ENCODE measurements around the gene LRRC41.
"Not testable (repeated sequence)": the region's sequence is repeated elsewhere in the genome, so short reads cannot be mapped to it uniquely, and the experiment has no call there.

The LRRC41 gene

DNA sequence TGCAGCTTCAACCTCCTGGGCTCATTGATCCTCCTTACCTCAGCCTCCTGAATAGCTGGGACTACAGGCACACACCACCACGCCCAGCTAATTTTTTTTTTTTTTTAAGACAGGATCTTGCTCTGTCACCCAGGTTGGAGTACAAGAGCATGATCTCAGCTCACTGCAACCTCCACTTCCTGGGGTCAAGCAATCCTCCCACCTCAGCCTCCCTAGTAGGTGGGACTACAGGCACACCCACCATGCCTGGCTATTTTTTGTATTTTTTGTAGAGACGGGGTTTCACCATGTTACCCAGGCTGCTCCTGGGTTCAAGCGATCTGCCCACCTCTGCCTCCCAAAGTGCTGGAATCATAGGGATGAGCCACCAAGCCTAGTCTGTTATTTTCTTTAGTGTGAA is 59.6 kb downstream of the LRRC41 start:
- not testable (repeated sequence) for DNase-seq

DNA sequence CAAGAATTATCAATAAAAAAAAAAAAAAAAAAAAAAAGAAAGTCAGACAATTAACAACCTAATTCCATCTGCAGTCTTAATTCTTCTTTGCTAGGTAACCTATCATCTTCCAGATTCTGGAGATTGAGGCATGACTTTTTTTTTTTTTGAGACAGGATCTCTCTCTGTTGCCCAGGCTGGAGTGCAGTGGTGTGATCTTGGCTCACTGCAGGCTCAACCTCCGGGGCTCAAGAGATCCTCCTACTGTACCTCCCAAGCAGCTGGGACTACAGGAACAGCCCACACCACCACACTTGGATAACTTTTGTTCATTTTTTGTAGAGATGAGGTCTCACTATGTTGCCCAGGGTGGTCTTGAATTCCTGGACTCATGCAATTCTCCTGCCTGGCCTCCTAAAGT is 60.5 kb downstream of the LRRC41 start:
- no peak for DNase-seq

DNA sequence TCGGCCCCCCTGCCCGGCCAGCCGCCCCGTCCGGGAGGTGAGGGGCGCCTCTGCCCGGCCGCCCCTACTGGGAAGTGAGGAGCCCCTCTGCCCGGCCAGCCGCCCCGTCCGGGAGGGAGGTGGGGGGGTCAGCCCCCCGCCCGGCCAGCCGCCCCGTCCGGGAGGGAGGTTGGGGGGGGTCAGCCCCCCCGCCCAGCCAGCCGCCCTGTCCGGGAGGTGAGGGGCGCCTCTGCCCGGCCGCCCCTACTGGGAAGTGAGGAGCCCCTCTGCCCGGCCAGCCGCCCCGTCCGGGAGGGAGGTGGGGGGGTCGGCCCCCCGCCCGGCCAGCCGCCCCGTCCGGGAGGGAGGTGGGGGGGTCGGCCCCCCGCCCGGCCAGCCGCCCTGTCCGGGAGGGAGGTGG is 61.7 kb downstream of the LRRC41 start:
- not testable (repeated sequence) for DNase-seq

DNA sequence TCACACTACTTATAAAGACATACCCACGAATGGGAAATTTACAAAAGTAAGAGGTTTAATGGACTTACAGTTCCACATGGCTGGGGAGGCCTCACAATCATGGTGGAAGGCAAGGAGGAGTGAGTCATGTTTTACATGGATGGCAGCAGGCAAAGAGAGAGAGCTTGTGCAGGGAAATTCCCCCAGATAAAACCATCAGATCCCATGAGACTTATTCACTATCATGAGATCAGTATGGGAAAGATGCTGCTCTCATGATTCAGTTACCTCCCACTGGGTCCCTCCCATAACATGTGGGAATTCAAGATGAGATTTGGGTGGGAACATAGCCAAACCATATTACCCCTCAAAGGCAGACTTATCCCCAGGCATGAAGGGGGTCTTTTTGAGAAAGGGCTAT is 64.6 kb downstream of the LRRC41 start:
- not testable (repeated sequence) for DNase-seq

DNA sequence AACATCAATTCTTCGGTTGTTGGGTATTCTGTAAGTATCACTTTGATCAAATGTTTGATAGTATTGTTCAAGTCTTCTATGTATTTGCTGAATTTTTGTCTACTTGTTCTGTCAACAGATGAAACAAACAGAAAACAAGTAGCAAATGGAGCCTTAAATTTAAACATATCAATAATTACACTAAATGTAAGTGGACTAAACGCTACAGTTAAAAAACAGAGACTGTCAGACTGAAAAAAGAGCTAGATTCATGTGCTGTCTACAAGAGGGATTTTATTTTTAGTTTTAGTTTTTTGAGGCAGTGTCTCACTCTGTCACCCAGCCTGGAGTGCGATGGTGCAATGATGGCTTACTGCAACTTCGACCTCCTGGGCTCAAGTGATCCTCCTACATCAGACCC is 66.5 kb downstream of the LRRC41 start:
- DNase-seq: no peak

DNA sequence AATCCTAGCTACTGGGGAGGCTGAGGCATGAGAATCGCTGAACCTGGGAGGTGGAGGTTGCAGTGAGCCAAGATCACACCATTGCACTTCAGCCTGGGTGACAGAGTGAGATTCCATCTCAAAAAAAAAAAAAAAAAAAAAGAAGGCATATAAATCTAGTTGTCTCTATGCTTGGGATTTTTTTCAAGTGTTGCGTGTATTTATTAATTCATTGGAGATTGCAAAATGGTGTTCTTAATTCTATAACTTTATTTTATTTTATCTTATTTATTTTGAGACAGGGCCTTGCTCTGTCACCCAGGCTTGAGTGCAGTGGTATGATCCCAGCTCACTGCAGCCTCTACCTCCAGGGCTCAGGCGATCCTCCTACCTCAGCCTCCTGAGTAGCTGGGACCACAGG is 72.2 kb downstream of the LRRC41 start:
- not testable (repeated sequence) for DNase-seq
